B cell (primary cell): ENCODE data around the gene GPR137. TPM values are rescaled to one million over a fixed set of nuclear protein-coding genes. Genes with fewer than 3 reads are reported as not detected.

Experiments used
- ATAC-seq: fragments of 200-7000 bp; cut with Tn5 transposase; one replicate; pipeline ENCODE4 v1.10.0; 2021; ENCODE audit warnings: low read depth, mild to moderate bottlenecking, moderate number of reproducible peaks, moderate library complexity
- CTCF ChIA-PET: fragments of 350-600 bp; sonication (Branson Sonifier 250); formaldehyde crosslinking; loops from one replicate; lab custom pipeline; 2021; ENCODE audit warnings: antibody characterized with exemption, inconsistent platforms; lab: Charles Lee
- POLR2A ChIA-PET: fragments of 350-600 bp; sonication (Branson Sonifier 250); formaldehyde crosslinking; loops from one replicate; lab custom pipeline; 2021; ENCODE audit warnings: antibody characterized with exemption; lab: Charles Lee
- DNase-seq: peaks from one replicate; pipeline ENCODE4 v3.0.0; 2013
- H2AFZ ChIP-seq: 2 replicates; pipeline ENCODE4 v1.6.1; 2012; ENCODE audit warnings: mild to moderate bottlenecking, low read depth, low read length; ENCODE audit not compliant: insufficient read depth, poor library complexity, severe bottlenecking
- H3K27ac ChIP-seq, 2 donors: 1 replicate in 1 of 2; 2 replicates in 1 of 2; pipeline ENCODE4 v1.5.1; 2012 to 2013; ENCODE audit warnings: low read length in 2 of 2, mild to moderate bottlenecking in 2 of 2, moderate library complexity in 1 of 2
- H3K27me3 ChIP-seq, 4 experiments: fragments of 200-600 bp in 1 of 4; sonication (generic) in 1 of 4; replicated peaks in 1 of 4; 1 replicate in 2 of 4; 2 replicates in 2 of 4; pipeline versions ENCODE4 v1.6.1 to v1.7.0; 2013 to 2016; ENCODE audit warnings: low read length in 3 of 4, mild to moderate bottlenecking in 2 of 4, mixed read lengths in 1 of 4, moderate library complexity in 1 of 4; ENCODE audit not compliant: insufficient read depth in 4 of 4, control insufficient read depth in 3 of 4; ENCODE audit errors: control extremely low read depth in 1 of 4
- H3K36me3 ChIP-seq, 2 experiments: replicated peaks in 1 of 2; 1 replicate in 1 of 2; 2 replicates in 1 of 2; pipeline versions ENCODE4 v1.6.1 to v1.7.1; 2013; ENCODE audit warnings: low read length in 1 of 2; ENCODE audit not compliant: insufficient read depth in 2 of 2, control insufficient read depth in 1 of 2; ENCODE audit errors: control extremely low read depth in 1 of 2, extremely low read depth in 1 of 2
- H3K4me1 ChIP-seq, 2 donors: fragments of 200-600 bp in 1 of 2; sonication (generic) in 1 of 2; 1 replicate in 1 of 2; 2 replicates in 1 of 2; pipeline versions ENCODE4 v1.5.1 to v1.6.1; 2013 to 2017; ENCODE audit warnings: low read length in 2 of 2; ENCODE audit not compliant: control insufficient read depth in 2 of 2, insufficient read depth in 2 of 2
- H3K4me2 ChIP-seq: replicated peaks from 2 replicates; pipeline ENCODE3; 2012; ENCODE audit warnings: mild to moderate bottlenecking, low read depth, low read length; ENCODE audit not compliant: poor library complexity, severe bottlenecking
- H3K4me3 ChIP-seq, 5 experiments: fragments of 200-600 bp in 1 of 5; sonication (generic) in 1 of 5; 1 replicate in 3 of 5; 2 replicates in 2 of 5; pipeline versions ENCODE4 v1.5.1 to v1.7.0; 2011 to 2016; ENCODE audit warnings: low read length in 4 of 5, mild to moderate bottlenecking in 4 of 5, low read depth in 2 of 5, control low read depth in 1 of 5, moderate library complexity in 1 of 5; ENCODE audit not compliant: insufficient read depth in 1 of 5; ENCODE audit errors: control extremely low read depth in 1 of 5, extremely low read depth in 1 of 5
- H3K79me2 ChIP-seq: fragments of 200-600 bp; sonication (generic); one replicate; pipeline ENCODE4 v1.6.0; 2016; ENCODE audit warnings: low read length; ENCODE audit not compliant: control insufficient read depth, insufficient read depth
- H3K9ac ChIP-seq: fragments of 200-600 bp; sonication (generic); 2 replicates; pipeline ENCODE4 v1.6.1; 2017; ENCODE audit warnings: mild to moderate bottlenecking, low read length, moderate library complexity
- H3K9me3 ChIP-seq, 3 donors: one replicate each; pipeline versions ENCODE4 v1.6.1 to v1.7.1; 2013; ENCODE audit warnings: low read length in 2 of 3; ENCODE audit not compliant: control insufficient read depth in 2 of 3, insufficient read depth in 1 of 3; ENCODE audit errors: control extremely low read depth in 1 of 3
- H4K20me1 ChIP-seq: 2 replicates; pipeline ENCODE4 v1.6.0; 2012; ENCODE audit warnings: mild to moderate bottlenecking, low read length; ENCODE audit not compliant: insufficient read depth, control insufficient read depth, poor library complexity, severe bottlenecking
- H3K27ac Mint-ChIP-seq: one replicate; pipeline ENCODE4 v1.8.0; 2021; ENCODE audit warnings: mixed read lengths
- H3K27me3 Mint-ChIP-seq: one replicate; pipeline ENCODE4 v1.8.0; 2021; ENCODE audit warnings: mixed read lengths
- H3K4me1 Mint-ChIP-seq: one replicate; pipeline ENCODE4 v1.8.0; 2021; ENCODE audit warnings: mixed read lengths
- H3K4me3 Mint-ChIP-seq: one replicate; pipeline ENCODE4 v1.8.0; 2021; ENCODE audit warnings: mixed read lengths
- H3K9me3 Mint-ChIP-seq: one replicate; pipeline ENCODE4 v1.8.0; 2022; ENCODE audit warnings: mixed read lengths; ENCODE audit not compliant: insufficient read depth
- CTCF ChIP-seq: fragments of 200-600 bp; IDR thresholded peaks from one replicate; pipeline ENCODE4 v1.8.0; 2022; ENCODE audit warnings: antibody characterized with exemption, mild to moderate bottlenecking
- EZH2 ChIP-seq: IDR thresholded peaks from 2 replicates; pipeline ENCODE4 v1.6.1; 2012; ENCODE audit warnings: borderline replicate concordance, low read depth, mild to moderate bottlenecking, moderate library complexity, low read length; ENCODE audit not compliant: insufficient read depth, poor library complexity, severe bottlenecking
- WGBS: methylation state at CpG from one replicate; pipeline ENCODE4 v1.1.5; 2013; ENCODE audit warnings: missing lambda C conversion rate; ENCODE audit not compliant: insufficient coverage; 5-methylcytosine and 5-hydroxymethylcytosine counted together
- intact Hi-C: fragments of 100-400 bp; cut with micrococcal nuclease; formaldehyde crosslinking; loops from one replicate; pipeline ENCODE4 v1.10.0; 2022
- polyA plus RNA-seq: library from polyadenylated mRNA; depleted of rRNA; stranded (reverse); fragments of >200 nt; gene quantifications from 2 replicates; pipeline ENCODE4 v1.2.3, GENCODE V29; 2012
- total RNA-seq, 2 donors: library from RNA; stranded (reverse); fragments of 120-200 nt in 1 of 2; gene quantifications; 1 replicate in 1 of 2; 2 replicates in 1 of 2; pipeline versions ENCODE4 v1.2.3 to v1.2.4, GENCODE V29; 2013 to 2022

GPR137 gene
- total and polyA plus RNA-seq, 2 donors (not counting 1 experiment from before 2014, with no cell fraction given), result 49.9 to 66.1 TPM

- intact Hi-C loops, result loop anchor here (1.0 to 10.0 kb wide), 7 partner anchors 12 to 470 kb away; partner anchors contain the start of genes CCDC88B, DNAJC4, FKBP2 and GPR137
- WGBS, result under 1% methylated on average over 80 of the region's 81 CpGs
Measured at GRCh38 chr11:64305075-64305690, 19.5 kb downstream of the GPR137 start, which contains the start of gene ESRRA. TSS of gene ESRRA (plus strand) at chr11:64305524. CDS start at chr11:64307180, 1,656 bp downstream.

More at GRCh38 chr11:64305075-64305690, 19.5 kb downstream of the GPR137 start, which contains the start of gene ESRRA:
- H3K4me2 ChIP-seq, result peak within 1 kb of the TSS; percentile 97
- H2AFZ ChIP-seq, result peak within 1 kb of the TSS; percentile 77
- H3K9me3 Mint-ChIP-seq, result no peaks in the 10 kb centered on the region
- TF ChIP-seq EZH2 (no peak), CTCF (no peak)
- peak within 1 kb of the TSS; percentile 78 to 88 (median 87) for H3K4me3 ChIP-seq
- H4K20me1 ChIP-seq, result peaks cover 18% of the 10 kb centered on the region
- peaks cover 0 to 14% (median 0%) of the 10 kb centered on the region in 3 donors for H3K9me3 ChIP-seq
- H3K36me3 ChIP-seq, result peaks cover 0 to 6% of the 10 kb centered on the region in 2 experiments
- peaks cover 29% of the 10 kb centered on the region for H3K4me1 Mint-ChIP-seq
- peaks cover 0 to 25% (median 8%) of the 10 kb centered on the region in 4 experiments for H3K27me3 ChIP-seq
- peaks cover 28% of the 10 kb centered on the region for H3K79me2 ChIP-seq
- ATAC-seq, result peak; percentile 75
- H3K4me1 ChIP-seq, result peaks cover 19 to 40% of the 10 kb centered on the region in 2 donors
- POLR2A ChIA-PET, result interaction anchor here (0.6 to 3.5 kb wide), 13 partner anchors 13 to 1698 kb away, joined by 3 to 21 read pairs (median 6); partner anchors contain the start of genes CCDC88B, FERMT3, FKBP2 and GPR137
- H3K27ac Mint-ChIP-seq, result peak within 1 kb of the TSS; percentile 95
- H3K4me3 Mint-ChIP-seq, result peak within 1 kb of the TSS; percentile 98
- peak within 1 kb of the TSS; percentile 87 for H3K9ac ChIP-seq
- peak within 1 kb of the TSS; percentile 93 to 94 for H3K27ac ChIP-seq
- peaks cover 9% of the 10 kb centered on the region for H3K27me3 Mint-ChIP-seq
- DNase-seq, result peak; percentile 99
- CTCF ChIA-PET, result interaction anchor here (1.0 to 5.8 kb wide), 20 partner anchors 9 to 1552 kb away, joined by 3 to 243 read pairs (median 10); partner anchors contain the start of genes BAD, CCDC88B, FERMT3 and FKBP2
